B cell (primary cell): ENCODE measurements around the gene POLD2. TPM values are rescaled to one million over a fixed set of nuclear protein-coding genes. Genes with fewer than 3 reads are reported as not detected.

Experiments
- ATAC-seq: fragments of 200-7000 bp; cut with Tn5 transposase; one replicate; pipeline ENCODE4 v1.10.0; 2021; ENCODE audit warnings: low read depth, mild to moderate bottlenecking, moderate number of reproducible peaks, moderate library complexity
- CTCF ChIA-PET: fragments of 350-600 bp; sonication (Branson Sonifier 250); formaldehyde crosslinking; loops from one replicate; lab custom pipeline; 2021; ENCODE audit warnings: antibody characterized with exemption, inconsistent platforms; lab: Charles Lee
- POLR2A ChIA-PET: fragments of 350-600 bp; sonication (Branson Sonifier 250); formaldehyde crosslinking; loops from one replicate; lab custom pipeline; 2021; ENCODE audit warnings: antibody characterized with exemption; lab: Charles Lee
- DNase-seq: peaks from one replicate; pipeline ENCODE4 v3.0.0; 2013
- H2AFZ ChIP-seq: 2 replicates; pipeline ENCODE4 v1.6.1; 2012; ENCODE audit warnings: mild to moderate bottlenecking, low read depth, low read length; ENCODE audit not compliant: insufficient read depth, poor library complexity, severe bottlenecking
- H3K27ac ChIP-seq, 2 donors: 1 replicate in 1 of 2; 2 replicates in 1 of 2; pipeline ENCODE4 v1.5.1; 2012 to 2013; ENCODE audit warnings: low read length in 2 of 2, mild to moderate bottlenecking in 2 of 2, moderate library complexity in 1 of 2
- H3K27me3 ChIP-seq, 4 experiments: fragments of 200-600 bp in 1 of 4; sonication (generic) in 1 of 4; replicated peaks in 1 of 4; 1 replicate in 2 of 4; 2 replicates in 2 of 4; pipeline versions ENCODE4 v1.6.1 to v1.7.0; 2013 to 2016; ENCODE audit warnings: low read length in 3 of 4, mild to moderate bottlenecking in 2 of 4, mixed read lengths in 1 of 4, moderate library complexity in 1 of 4; ENCODE audit not compliant: insufficient read depth in 4 of 4, control insufficient read depth in 3 of 4; ENCODE audit errors: control extremely low read depth in 1 of 4
- H3K36me3 ChIP-seq, 2 experiments: replicated peaks in 1 of 2; 1 replicate in 1 of 2; 2 replicates in 1 of 2; pipeline versions ENCODE4 v1.6.1 to v1.7.1; 2013; ENCODE audit warnings: low read length in 1 of 2; ENCODE audit not compliant: insufficient read depth in 2 of 2, control insufficient read depth in 1 of 2; ENCODE audit errors: control extremely low read depth in 1 of 2, extremely low read depth in 1 of 2
- H3K4me1 ChIP-seq, 2 donors: fragments of 200-600 bp in 1 of 2; sonication (generic) in 1 of 2; 1 replicate in 1 of 2; 2 replicates in 1 of 2; pipeline versions ENCODE4 v1.5.1 to v1.6.1; 2013 to 2017; ENCODE audit warnings: low read length in 2 of 2; ENCODE audit not compliant: control insufficient read depth in 2 of 2, insufficient read depth in 2 of 2
- H3K4me2 ChIP-seq: replicated peaks from 2 replicates; pipeline ENCODE3; 2012; ENCODE audit warnings: mild to moderate bottlenecking, low read depth, low read length; ENCODE audit not compliant: poor library complexity, severe bottlenecking
- H3K4me3 ChIP-seq, 5 experiments: fragments of 200-600 bp in 1 of 5; sonication (generic) in 1 of 5; 1 replicate in 3 of 5; 2 replicates in 2 of 5; pipeline versions ENCODE4 v1.5.1 to v1.7.0; 2011 to 2016; ENCODE audit warnings: low read length in 4 of 5, mild to moderate bottlenecking in 4 of 5, low read depth in 2 of 5, control low read depth in 1 of 5, moderate library complexity in 1 of 5; ENCODE audit not compliant: insufficient read depth in 1 of 5; ENCODE audit errors: control extremely low read depth in 1 of 5, extremely low read depth in 1 of 5
- H3K79me2 ChIP-seq: fragments of 200-600 bp; sonication (generic); one replicate; pipeline ENCODE4 v1.6.0; 2016; ENCODE audit warnings: low read length; ENCODE audit not compliant: control insufficient read depth, insufficient read depth
- H3K9ac ChIP-seq: fragments of 200-600 bp; sonication (generic); 2 replicates; pipeline ENCODE4 v1.6.1; 2017; ENCODE audit warnings: mild to moderate bottlenecking, low read length, moderate library complexity
- H3K9me3 ChIP-seq, 3 donors: one replicate each; pipeline versions ENCODE4 v1.6.1 to v1.7.1; 2013; ENCODE audit warnings: low read length in 2 of 3; ENCODE audit not compliant: control insufficient read depth in 2 of 3, insufficient read depth in 1 of 3; ENCODE audit errors: control extremely low read depth in 1 of 3
- H4K20me1 ChIP-seq: 2 replicates; pipeline ENCODE4 v1.6.0; 2012; ENCODE audit warnings: mild to moderate bottlenecking, low read length; ENCODE audit not compliant: insufficient read depth, control insufficient read depth, poor library complexity, severe bottlenecking
- H3K27ac Mint-ChIP-seq: one replicate; pipeline ENCODE4 v1.8.0; 2021; ENCODE audit warnings: mixed read lengths
- H3K27me3 Mint-ChIP-seq: one replicate; pipeline ENCODE4 v1.8.0; 2021; ENCODE audit warnings: mixed read lengths
- H3K4me1 Mint-ChIP-seq: one replicate; pipeline ENCODE4 v1.8.0; 2021; ENCODE audit warnings: mixed read lengths
- H3K4me3 Mint-ChIP-seq: one replicate; pipeline ENCODE4 v1.8.0; 2021; ENCODE audit warnings: mixed read lengths
- H3K9me3 Mint-ChIP-seq: one replicate; pipeline ENCODE4 v1.8.0; 2022; ENCODE audit warnings: mixed read lengths; ENCODE audit not compliant: insufficient read depth
- CTCF ChIP-seq: fragments of 200-600 bp; IDR thresholded peaks from one replicate; pipeline ENCODE4 v1.8.0; 2022; ENCODE audit warnings: antibody characterized with exemption, mild to moderate bottlenecking
- EZH2 ChIP-seq: IDR thresholded peaks from 2 replicates; pipeline ENCODE4 v1.6.1; 2012; ENCODE audit warnings: borderline replicate concordance, low read depth, mild to moderate bottlenecking, moderate library complexity, low read length; ENCODE audit not compliant: insufficient read depth, poor library complexity, severe bottlenecking
- WGBS: methylation state at CpG from one replicate; pipeline ENCODE4 v1.1.5; 2013; ENCODE audit warnings: missing lambda C conversion rate; ENCODE audit not compliant: insufficient coverage; 5-methylcytosine and 5-hydroxymethylcytosine counted together
- intact Hi-C: fragments of 100-400 bp; cut with micrococcal nuclease; formaldehyde crosslinking; loops from one replicate; pipeline ENCODE4 v1.10.0; 2022
- polyA plus RNA-seq: library from polyadenylated mRNA; depleted of rRNA; stranded (reverse); fragments of >200 nt; gene quantifications from 2 replicates; pipeline ENCODE4 v1.2.3, GENCODE V29; 2012
- total RNA-seq, 2 donors: library from RNA; stranded (reverse); fragments of 120-200 nt in 1 of 2; gene quantifications; 1 replicate in 1 of 2; 2 replicates in 1 of 2; pipeline versions ENCODE4 v1.2.3 to v1.2.4, GENCODE V29; 2013 to 2022

Gene POLD2
- total and polyA plus RNA-seq, 2 donors (not counting 1 experiment from before 2014, with no cell fraction given): 73.6 to 86.7 TPM

GRCh38 chr7:44076101-44076895 is 47.0 kb downstream of the POLD2 start:
- Histone ChIP-seq H3K27ac (peak overlapping the region; percentile 90 to 98), H4K20me1 (peaks cover 25% of the 10 kb centered on the region), H3K4me1 (peaks cover 70 to 89% of the 10 kb centered on the region in 2 donors), H3K4me2 (no peak overlapping the region), H3K79me2 (peaks cover 57% of the 10 kb centered on the region), H3K27me3 (no peaks in the 10 kb centered on the region), H2AFZ (no peak overlapping the region), H3K9ac (no peak overlapping the region), H3K4me3 (no peak overlapping the region), H3K9me3 (no peaks in the 10 kb centered on the region), H3K36me3 (peaks cover 0 to 82% of the 10 kb centered on the region in 2 experiments)
- CTCF ChIA-PET: no interaction called here
- H3K27me3 Mint-ChIP-seq: no peaks in the 10 kb centered on the region
- 97% methylated on average over 19 of the region's 20 CpGs for WGBS
- H3K4me1 Mint-ChIP-seq: peaks cover 81% of the 10 kb centered on the region
- peak overlapping the region; percentile 95 for H3K27ac Mint-ChIP-seq
- ATAC-seq: no peak
- intact Hi-C loops: no loop called here
- no peak for DNase-seq
- POLR2A ChIA-PET: interaction anchor here (0.5 to 1.0 kb wide), 4 partner anchors 18 to 504 kb away, joined by 3 to 6 read pairs (median 4); no protein-coding TSS in a partner anchor
- H3K9me3 Mint-ChIP-seq: no peaks in the 10 kb centered on the region
- TF ChIP-seq EZH2: no peak
- TF ChIP-seq CTCF: no peak
- H3K4me3 Mint-ChIP-seq: no peak overlapping the region
